Nephron (organoid): ENCODE results near the gene PHETA1.

Experiments used
- H3K27ac Mint-ChIP-seq, 3 experiments: 2 replicates each; pipeline ENCODE4 v1.8.0; 2020; ENCODE audit warnings: mixed read lengths in 3 of 3, mild to moderate bottlenecking in 2 of 3, moderate library complexity in 1 of 3
- H3K27me3 Mint-ChIP-seq: 2 replicates; pipeline ENCODE4 v1.8.0; 2021; ENCODE audit warnings: low read depth, mild to moderate bottlenecking, moderate library complexity, mixed read lengths
- H3K36me3 Mint-ChIP-seq: 2 replicates; pipeline ENCODE4 v1.8.0; 2020; ENCODE audit warnings: low read depth, mixed read lengths
- H3K4me1 Mint-ChIP-seq: 2 replicates; pipeline ENCODE4 v1.8.0; 2020; ENCODE audit warnings: mixed read lengths
- H3K4me3 Mint-ChIP-seq, 3 experiments: 2 replicates each; pipeline ENCODE4 v1.8.0; 2020; ENCODE audit warnings: mild to moderate bottlenecking in 3 of 3, mixed read lengths in 3 of 3, moderate library complexity in 2 of 3
- H3K9me3 Mint-ChIP-seq: 2 replicates; pipeline ENCODE4 v1.8.0; 2020; ENCODE audit warnings: mixed read lengths
- CTCF ChIP-seq, 3 experiments: fragments of 200-600 bp; sonication (generic); IDR thresholded peaks; one replicate each; pipeline ENCODE4 v1.5.0; 2021; ENCODE audit warnings: antibody characterized with exemption in 3 of 3; ENCODE audit not compliant: unreplicated experiment in 3 of 3

PHETA1 gene

GRCh38 chr12:111312016-111312415 is 56.9 kb downstream of the PHETA1 start:
- Mint-ChIP-seq H3K4me1 (no peaks in the 10 kb centered on the region), H3K27me3 (peaks cover 8% of the 10 kb centered on the region), H3K9me3 (no peaks in the 10 kb centered on the region), H3K4me3 (no peak overlapping the region), H3K27ac (no peak overlapping the region), H3K36me3 (peaks cover 6% of the 10 kb centered on the region)
- TF ChIP-seq CTCF (IDR thresholded peaks at IDR 0.05; ENCODE audit: unreplicated experiment in 3 of 3) = no peak

GRCh38 chr12:111311011-111311410 is 57.9 kb downstream of the PHETA1 start:
- peaks cover 8% of the 10 kb centered on the region for H3K27me3 Mint-ChIP-seq
- no peak overlapping the region for H3K4me3 Mint-ChIP-seq
- H3K9me3 Mint-ChIP-seq = no peaks in the 10 kb centered on the region
- H3K36me3 Mint-ChIP-seq = peaks cover 11% of the 10 kb centered on the region
- H3K4me1 Mint-ChIP-seq = no peaks in the 10 kb centered on the region
- no peak overlapping the region for H3K27ac Mint-ChIP-seq
- no peak for TF ChIP-seq CTCF (IDR thresholded peaks at IDR 0.05; ENCODE audit: unreplicated experiment in 3 of 3)
